Measurements from ENCODE around the gene ADGRG4.
"Not testable (repeated sequence)": the region's sequence is repeated elsewhere in the genome, so short reads cannot be mapped to it uniquely, and the experiment has no call there.

ADGRG4 gene, protein sequence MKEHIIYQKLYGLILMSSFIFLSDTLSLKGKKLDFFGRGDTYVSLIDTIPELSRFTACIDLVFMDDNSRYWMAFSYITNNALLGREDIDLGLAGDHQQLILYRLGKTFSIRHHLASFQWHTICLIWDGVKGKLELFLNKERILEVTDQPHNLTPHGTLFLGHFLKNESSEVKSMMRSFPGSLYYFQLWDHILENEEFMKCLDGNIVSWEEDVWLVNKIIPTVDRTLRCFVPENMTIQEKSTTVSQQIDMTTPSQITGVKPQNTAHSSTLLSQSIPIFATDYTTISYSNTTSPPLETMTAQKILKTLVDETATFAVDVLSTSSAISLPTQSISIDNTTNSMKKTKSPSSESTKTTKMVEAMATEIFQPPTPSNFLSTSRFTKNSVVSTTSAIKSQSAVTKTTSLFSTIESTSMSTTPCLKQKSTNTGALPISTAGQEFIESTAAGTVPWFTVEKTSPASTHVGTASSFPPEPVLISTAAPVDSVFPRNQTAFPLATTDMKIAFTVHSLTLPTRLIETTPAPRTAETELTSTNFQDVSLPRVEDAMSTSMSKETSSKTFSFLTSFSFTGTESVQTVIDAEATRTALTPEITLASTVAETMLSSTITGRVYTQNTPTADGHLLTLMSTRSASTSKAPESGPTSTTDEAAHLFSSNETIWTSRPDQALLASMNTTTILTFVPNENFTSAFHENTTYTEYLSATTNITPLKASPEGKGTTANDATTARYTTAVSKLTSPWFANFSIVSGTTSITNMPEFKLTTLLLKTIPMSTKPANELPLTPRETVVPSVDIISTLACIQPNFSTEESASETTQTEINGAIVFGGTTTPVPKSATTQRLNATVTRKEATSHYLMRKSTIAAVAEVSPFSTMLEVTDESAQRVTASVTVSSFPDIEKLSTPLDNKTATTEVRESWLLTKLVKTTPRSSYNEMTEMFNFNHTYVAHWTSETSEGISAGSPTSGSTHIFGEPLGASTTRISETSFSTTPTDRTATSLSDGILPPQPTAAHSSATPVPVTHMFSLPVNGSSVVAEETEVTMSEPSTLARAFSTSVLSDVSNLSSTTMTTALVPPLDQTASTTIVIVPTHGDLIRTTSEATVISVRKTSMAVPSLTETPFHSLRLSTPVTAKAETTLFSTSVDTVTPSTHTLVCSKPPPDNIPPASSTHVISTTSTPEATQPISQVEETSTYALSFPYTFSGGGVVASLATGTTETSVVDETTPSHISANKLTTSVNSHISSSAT (N-terminal part only)

GRCh38 chrX:136300721-136301120, at the start of gene ADGRG4:
Gene ADGRG4 (plus strand): TSS chrX:136300963. CDS start chrX:136308778, 7,815 bp downstream.
- not testable (repeated sequence) for DNase-seq

GRCh38 chrX:136251041-136251991, 49.4 kb upstream of the ADGRG4 start, which contains the start of gene MAP7D3:
Gene MAP7D3 (minus strand): TSS chrX:136251400. CDS start chrX:136251358, 42 bp downstream.
- DNase-seq: peak; percentile 61

DNA sequence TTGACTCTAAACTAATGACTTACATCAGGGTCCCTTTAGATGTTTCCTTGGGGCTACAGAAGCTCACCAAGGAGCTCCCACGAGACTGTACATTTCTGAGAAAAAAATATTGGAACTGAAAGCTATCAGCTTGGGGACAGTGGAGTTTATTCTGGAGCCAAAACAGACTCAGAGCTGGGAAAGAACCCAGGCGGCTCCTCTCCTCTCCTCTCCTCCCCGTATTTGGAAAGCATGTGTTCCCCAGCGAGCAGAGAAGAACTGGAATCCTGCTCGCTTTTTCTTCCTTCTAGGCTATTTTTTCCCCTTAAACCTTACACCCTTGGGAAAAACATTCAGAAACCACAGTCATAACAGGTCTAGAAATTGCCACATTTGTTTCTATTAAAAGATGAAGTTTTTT, 45.2 kb upstream of the ADGRG4 start:
- no peak for DNase-seq

GRCh38 chrX:136256026-136256425, 44.7 kb upstream of the ADGRG4 start:
- DNase-seq: no peak

DNA sequence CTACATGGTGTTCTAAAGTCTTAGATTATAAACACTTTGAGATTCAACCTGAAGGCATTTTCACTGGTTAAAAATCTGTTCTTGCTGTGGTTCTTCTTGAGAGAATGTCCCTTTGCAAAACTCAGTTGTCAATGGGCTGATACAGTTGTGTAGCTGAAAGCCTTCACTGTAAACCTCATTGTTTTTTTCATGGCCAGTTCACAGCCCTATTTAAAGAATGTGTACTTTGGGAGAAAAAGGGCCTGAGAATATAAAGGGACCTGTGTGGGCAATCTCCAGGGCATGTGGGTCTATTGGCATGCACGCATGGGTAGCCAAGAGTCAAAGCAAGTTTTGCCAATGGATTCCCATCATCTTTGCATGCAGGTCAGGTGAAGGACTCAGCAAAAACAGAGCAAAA, 41.8 kb upstream of the ADGRG4 start:
- no peak for DNase-seq

- no peak for DNase-seq
Observed at GRCh38 chrX:136259543-136259942, 41.2 kb upstream of the ADGRG4 start.

DNA sequence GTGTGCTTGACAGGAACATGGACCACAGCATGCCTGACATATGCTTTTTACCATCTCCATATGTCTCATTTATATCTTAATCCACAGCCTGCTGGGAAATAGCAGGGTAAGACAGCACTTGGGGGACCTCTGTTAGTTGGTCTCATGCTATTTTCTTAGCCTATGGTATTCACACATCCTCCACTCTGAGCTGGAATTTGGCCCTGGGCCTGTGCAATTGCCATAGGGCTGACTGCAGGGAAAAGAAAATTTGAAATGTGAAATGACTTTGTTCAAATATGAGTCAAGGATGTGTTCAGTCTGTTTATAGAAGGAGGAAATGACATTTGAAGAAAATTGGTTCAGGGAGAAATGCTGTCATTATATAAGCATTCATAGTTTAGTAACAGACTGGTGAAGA, 40.0 kb upstream of the ADGRG4 start:
- DNase-seq: no peak

DNA sequence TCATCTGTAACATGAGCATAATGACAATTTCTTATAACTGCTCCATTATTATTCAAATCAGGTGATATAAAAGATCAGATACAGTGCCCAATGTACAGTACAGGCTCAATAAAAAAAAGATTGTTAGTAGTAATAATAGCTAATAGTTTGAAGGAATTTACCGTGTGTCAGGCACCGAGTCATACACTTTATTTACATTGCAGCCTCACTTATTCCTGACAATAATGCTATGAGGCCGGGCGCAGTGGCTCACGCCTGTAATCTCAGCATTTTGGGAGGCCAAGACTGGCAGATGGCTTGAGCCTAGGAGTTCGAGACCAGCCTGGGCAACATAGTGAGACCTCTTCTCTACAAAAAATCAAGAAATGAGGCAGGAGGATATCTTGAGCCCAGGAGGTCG, 39.4 kb upstream of the ADGRG4 start:
- no peak for DNase-seq

DNA sequence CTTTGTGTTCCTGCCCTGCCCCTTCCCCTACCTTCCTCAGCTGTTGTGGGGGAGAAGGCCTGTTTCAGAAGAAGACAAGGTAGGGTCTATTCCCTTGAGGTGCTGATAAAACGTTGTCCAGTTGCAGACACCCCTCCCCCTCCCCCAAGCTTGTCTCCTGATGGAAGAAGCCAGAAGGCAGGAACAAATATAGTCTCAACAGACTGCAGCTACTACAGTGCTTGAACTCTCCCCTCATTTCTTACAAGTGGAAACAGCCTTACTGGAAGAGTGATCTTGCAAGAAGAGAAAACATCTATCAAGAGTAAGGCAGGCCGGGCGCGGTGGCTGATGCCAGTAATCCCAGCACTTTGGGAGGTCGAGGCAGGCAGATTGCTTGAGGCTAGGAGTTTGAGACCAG, 38.5 kb upstream of the ADGRG4 start:
- no peak for DNase-seq

DNA sequence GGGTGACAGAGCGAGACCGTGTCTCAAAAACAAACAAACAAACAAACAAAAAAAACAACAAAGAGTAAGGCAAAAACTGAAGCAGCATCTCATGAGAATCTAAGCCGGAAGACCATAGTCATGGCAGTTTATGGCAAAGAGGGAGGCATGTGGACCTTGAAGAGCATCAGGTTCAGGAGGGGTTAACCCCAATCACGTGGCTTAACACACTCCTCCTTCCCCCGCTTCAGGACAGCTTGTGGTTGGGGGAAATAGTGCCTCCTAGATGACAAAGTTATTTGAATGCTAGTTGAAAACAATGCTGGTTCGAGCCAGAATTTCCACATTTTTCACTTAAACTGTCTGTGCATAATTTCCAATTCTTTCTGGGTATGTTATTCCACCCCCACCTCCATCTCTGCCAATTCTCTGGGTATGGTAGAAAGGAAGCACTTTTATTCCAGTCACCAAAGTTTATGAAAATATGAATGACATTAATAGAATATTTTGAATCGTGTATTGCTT, 37.9 kb upstream of the ADGRG4 start:
- DNase-seq: no peak

- no peak for DNase-seq
Observed at GRCh38 chrX:136266828-136267227, 33.9 kb upstream of the ADGRG4 start.

DNA sequence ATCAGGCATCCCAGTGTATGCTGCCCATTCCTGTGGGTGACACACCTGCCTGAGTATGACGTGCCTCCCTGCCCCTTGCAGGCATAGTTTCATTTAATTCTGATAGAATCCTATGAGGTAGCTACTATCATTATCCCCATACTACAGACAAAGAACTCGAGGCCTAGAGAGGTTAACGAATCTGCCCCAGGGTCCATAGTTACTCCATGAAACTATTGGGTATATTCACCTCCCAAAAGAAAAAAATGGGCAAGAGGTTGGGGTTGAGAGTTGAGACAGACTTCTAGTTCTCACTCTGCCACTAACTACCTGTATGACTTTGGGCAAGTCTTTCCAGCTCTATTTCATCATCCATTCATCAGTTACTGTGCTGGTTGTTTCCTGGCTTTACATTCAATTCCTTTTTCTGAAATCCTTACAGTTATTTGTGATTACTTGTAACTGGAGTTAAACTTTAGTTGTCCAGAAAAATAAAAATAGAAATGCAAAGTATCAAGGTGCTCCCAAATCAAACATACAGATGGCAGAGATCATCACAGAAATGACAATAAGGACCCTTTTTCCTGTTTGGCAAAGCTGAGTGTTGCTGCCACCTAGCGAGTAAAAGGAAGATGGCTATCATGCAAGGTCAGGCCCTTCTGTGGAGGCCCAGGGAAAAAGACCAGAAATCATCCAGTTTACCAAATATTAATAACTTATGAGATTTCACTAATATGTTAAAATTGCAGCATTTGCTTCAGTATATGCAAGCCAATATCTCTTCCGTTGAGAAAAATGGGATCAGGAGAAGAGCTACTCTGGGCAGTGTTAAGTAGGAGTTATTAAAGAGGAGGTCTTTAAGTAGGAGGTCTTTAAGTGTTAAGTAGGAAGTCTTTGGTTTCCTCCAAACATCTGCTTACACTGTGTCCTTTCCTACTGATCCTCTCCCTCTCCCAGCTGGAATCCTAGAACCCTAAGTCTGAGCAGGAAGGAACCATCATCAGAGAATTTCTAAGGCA, 32.4 kb upstream of the ADGRG4 start:
- DNase-seq: peak; percentile 47

DNA sequence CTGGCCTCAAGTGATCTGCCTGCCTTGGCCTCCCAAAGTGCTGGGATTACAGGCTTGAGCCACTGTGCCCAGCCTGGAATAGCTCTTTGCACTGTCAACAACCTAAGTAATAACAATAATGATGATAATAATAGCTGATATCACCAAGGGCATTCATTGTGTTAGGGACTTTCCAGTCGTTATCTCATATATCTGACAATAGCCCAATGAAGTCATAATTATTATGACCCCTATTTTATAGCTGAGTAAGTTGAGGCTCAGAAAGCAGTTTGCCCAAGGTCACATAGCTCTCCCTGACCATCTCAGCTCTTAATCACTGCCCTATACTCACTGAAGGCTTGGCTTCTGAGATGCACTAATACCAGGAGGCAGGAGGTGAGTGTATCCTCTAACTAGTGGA, 30.8 kb upstream of the ADGRG4 start:
- DNase-seq: no peak

GRCh38 chrX:136271300-136271699, 29.5 kb upstream of the ADGRG4 start:
- no peak for DNase-seq

DNA sequence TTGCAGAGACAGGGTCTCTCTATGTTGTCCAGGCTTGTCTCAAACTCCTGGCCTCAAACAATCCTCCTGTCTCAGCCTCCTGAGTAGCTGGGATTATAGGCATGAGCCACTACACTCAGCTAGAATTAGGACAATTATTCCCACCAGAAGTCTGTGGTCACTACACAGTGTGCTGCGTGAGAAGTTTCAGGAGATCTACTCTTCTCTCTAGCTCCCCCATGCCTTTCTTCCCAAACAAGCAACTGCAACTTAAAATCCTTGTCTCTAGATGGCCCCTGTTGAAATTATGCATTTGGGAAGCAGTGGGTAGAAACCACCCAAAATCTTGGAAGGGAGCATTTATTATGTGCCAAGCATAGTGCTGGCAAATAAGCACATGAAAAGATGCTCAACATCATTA, 28.4 kb upstream of the ADGRG4 start:
- no peak for DNase-seq

DNA sequence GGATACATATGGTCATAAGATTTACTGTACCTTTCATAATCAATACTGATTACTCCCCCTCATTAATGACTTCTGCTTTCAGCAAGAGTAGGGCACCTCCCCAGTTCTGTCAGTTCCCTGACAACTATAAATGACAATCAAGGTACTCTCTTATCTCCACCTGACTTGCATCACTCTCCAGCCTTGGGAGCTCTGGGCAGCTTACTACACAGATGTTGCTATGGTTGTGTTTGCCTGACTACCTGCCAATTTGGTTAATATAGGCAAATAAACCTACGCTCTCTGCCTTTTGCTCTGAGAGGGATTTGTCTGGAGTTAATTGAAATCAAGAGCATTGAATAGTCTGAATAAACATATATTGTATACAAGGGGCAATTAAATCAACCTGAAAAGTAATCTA, 26.8 kb upstream of the ADGRG4 start:
- DNase-seq: peak; percentile 88

DNA sequence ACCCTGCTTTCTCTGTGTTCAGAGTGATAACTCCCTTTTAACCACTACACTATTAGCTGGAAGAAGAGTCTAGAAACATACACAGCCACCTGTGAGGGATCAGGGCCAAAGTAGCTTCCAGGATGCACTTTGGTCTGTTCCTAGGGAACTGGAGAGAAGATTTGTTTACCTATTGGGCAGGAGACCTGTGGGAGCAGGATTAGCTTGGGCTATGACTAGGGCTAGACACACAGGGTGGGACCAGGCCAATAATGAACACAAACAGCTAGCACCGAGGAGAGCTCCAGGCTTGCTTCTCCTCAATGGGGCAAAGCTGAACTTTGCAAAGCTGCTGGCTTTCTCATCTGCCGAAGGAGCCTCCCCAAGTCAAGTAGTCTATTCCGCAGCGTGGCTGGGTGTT, 25.2 kb upstream of the ADGRG4 start:
- no peak for DNase-seq

- DNase-seq: not testable (repeated sequence)
Observed at GRCh38 chrX:136286375-136286774, 14.4 kb upstream of the ADGRG4 start.

GRCh38 chrX:136291824-136292223, 8.9 kb upstream of the ADGRG4 start:
- no peak for DNase-seq

DNA sequence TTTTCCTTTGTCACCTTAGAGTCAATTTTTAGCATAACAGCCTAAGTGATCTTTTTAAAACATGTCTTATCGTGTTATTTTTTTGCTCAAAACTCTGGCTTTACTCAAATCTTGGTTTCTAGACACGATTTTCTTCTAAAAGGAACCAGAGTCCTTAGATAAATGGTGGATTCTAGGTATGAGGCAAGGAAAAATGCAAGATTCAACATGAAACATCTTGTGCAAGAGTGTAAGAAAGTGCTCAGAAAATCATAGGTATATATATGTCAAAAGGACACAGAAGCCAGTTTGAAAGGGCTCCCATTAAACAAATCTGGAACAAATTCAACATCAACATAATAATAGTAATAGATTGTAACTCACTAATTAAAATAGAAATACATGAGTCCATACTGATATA, 8.1 kb upstream of the ADGRG4 start:
- DNase-seq: no peak
